HepG2 (cell line): ENCODE data around the gene GLIS2. TPM values are rescaled to one million over a fixed set of nuclear protein-coding genes. Genes with fewer than 3 reads are reported as not detected.

ENCODE experiments used
- AGO1 ChIP-seq: fragments of 200-400 bp; formaldehyde crosslinking; IDR thresholded peaks from 2 replicates; pipeline ENCODE4 v1.6.1; 2017; ENCODE audit warnings: mild to moderate bottlenecking, low read depth, low read length, moderate library complexity; ENCODE audit not compliant: poor library complexity, severe bottlenecking
- ARNT ChIP-seq: fragments of 450-650 bp; IDR thresholded peaks from 2 replicates; pipeline ENCODE4 v1.6.1; 2017
- ARNT2 ChIP-seq: sonication (generic); formaldehyde crosslinking; IDR thresholded peaks from 2 replicates; pipeline ENCODE4 v1.8.0; 2022; ENCODE audit warnings: mild to moderate bottlenecking, low read depth, missing genetic modification reagents, moderate library complexity
- BRD4 ChIP-seq: sonication (generic); formaldehyde crosslinking; IDR thresholded peaks from 2 replicates; pipeline ENCODE4 v1.4.0; 2020; ENCODE audit warnings: missing genetic modification reagents
- FOXP4 ChIP-seq: sonication (generic); formaldehyde crosslinking; IDR thresholded peaks from 2 replicates; pipeline ENCODE4 v1.4.0; 2020; ENCODE audit warnings: missing genetic modification reagents
- HNF1B ChIP-seq: sonication (generic); formaldehyde crosslinking; IDR thresholded peaks from 2 replicates; pipeline ENCODE4 v1.5.1; 2020; ENCODE audit warnings: mild to moderate bottlenecking, moderate library complexity, missing genetic modification reagents
- HNRNPL ChIP-seq: fragments of 200-400 bp; formaldehyde crosslinking; IDR thresholded peaks from 2 replicates; pipeline ENCODE4 v1.6.1; 2017; ENCODE audit warnings: mild to moderate bottlenecking, low read depth, low read length
- LCORL ChIP-seq, 2 experiments: fragments of 450-650 bp in 1 of 2; sonication (generic) in 1 of 2; formaldehyde crosslinking in 1 of 2; IDR thresholded peaks; 2 replicates each; pipeline versions ENCODE4 v1.5.0 to v1.6.1; 2017 to 2020; ENCODE audit warnings: antibody characterized with exemption in 1 of 2, missing genetic modification reagents in 1 of 2
- MEIS1 ChIP-seq: sonication (generic); formaldehyde crosslinking; IDR thresholded peaks from 2 replicates; pipeline ENCODE4 v1.9.0; 2021; ENCODE audit warnings: mild to moderate bottlenecking, missing genetic modification reagents, moderate library complexity, borderline replicate concordance
- MIXL1 ChIP-seq: IDR thresholded peaks from 2 replicates; pipeline ENCODE4 v1.6.1; 2016
- MTF1 ChIP-seq: sonication (generic); formaldehyde crosslinking; IDR thresholded peaks from 2 replicates; pipeline ENCODE4 v1.5.0; 2020; ENCODE audit warnings: missing genetic modification reagents
- RBFOX2 ChIP-seq: fragments of 200-400 bp; formaldehyde crosslinking; IDR thresholded peaks from 2 replicates; pipeline ENCODE4 v1.6.1; 2017; ENCODE audit warnings: low read depth, mild to moderate bottlenecking, low read length
- SIN3A ChIP-seq: IDR thresholded peaks from 2 replicates; pipeline ENCODE4 v1.6.1; 2011; ENCODE audit warnings: low read depth, mild to moderate bottlenecking, control low read depth, low read length, borderline replicate concordance
- SMAD1 ChIP-seq: sonication (generic); formaldehyde crosslinking; IDR thresholded peaks from 2 replicates; pipeline ENCODE4 v1.4.0; 2020; ENCODE audit warnings: missing genetic modification reagents, low read depth, mild to moderate bottlenecking, borderline replicate concordance
- SP5 ChIP-seq: IDR thresholded peaks from 2 replicates; pipeline ENCODE4 v1.6.1; 2016; ENCODE audit warnings: low read depth, borderline replicate concordance
- TMF1 ChIP-seq: sonication (generic); formaldehyde crosslinking; IDR thresholded peaks from 2 replicates; pipeline ENCODE4 v1.8.1; 2022; ENCODE audit warnings: low read depth, missing genetic modification reagents
- ZFP90 ChIP-seq: sonication (generic); formaldehyde crosslinking; IDR thresholded peaks from 2 replicates; pipeline ENCODE4 v1.8.0; 2022; ENCODE audit warnings: missing genetic modification reagents, mild to moderate bottlenecking, inconsistent platforms, borderline replicate concordance
- ZFX ChIP-seq: sonication (generic); formaldehyde crosslinking; IDR thresholded peaks from 2 replicates; pipeline ENCODE4 v1.4.0; 2020; ENCODE audit warnings: mild to moderate bottlenecking, low read depth, missing genetic modification reagents, moderate library complexity
- ZNF281 ChIP-seq: sonication (generic); formaldehyde crosslinking; IDR thresholded peaks from 2 replicates; pipeline ENCODE4 v1.4.0; 2020; ENCODE audit warnings: missing genetic modification reagents, borderline replicate concordance
- ZNF335 ChIP-seq: sonication (generic); formaldehyde crosslinking; IDR thresholded peaks from 2 replicates; pipeline ENCODE4 v1.4.0; 2020; ENCODE audit warnings: missing genetic modification reagents
- ZNF746 ChIP-seq: sonication (generic); formaldehyde crosslinking; IDR thresholded peaks from 2 replicates; pipeline ENCODE4 v1.8.0; 2022; ENCODE audit warnings: mild to moderate bottlenecking, missing genetic modification reagents
- polyA plus RNA-seq, 8 experiments: library from polyadenylated mRNA; depleted of rRNA in 3 of 8; stranded (reverse) in 7 of 8; unstranded in 1 of 8; fragments of >200 nt; fragmentation: Illumina TruSeq in 4 of 8; extraction: Trizol in 4 of 8; gene quantifications; 2 replicates each; pipeline versions ENCODE4 v1.2.1 to v1.2.3, GENCODE V29; 2011 to 2016; ENCODE audit warnings: low read depth in 4 of 8, missing spikeins in 1 of 8, mixed read lengths in 1 of 8; ENCODE audit not compliant: insufficient read depth in 1 of 8
- total RNA-seq, 5 experiments: library from RNA; depleted of rRNA; stranded (reverse); fragments of >200 nt; fragmentation: Illumina TruSeq; extraction: Trizol; gene quantifications; 2 replicates each; pipeline ENCODE4 v1.2.3, GENCODE V29; 2016; ENCODE audit warnings: low read depth in 1 of 5

GLIS2 gene
- total and polyA plus RNA-seq, 2 of the 13 experiments (the other 11 are each of a cell fraction or from before 2014, with no cell fraction given) = 0.28 to 0.29 TPM

- 0 out of 2 replicates have a peak, but pooled peaks have one; percentile 54 for TF ChIP-seq ARNT2 (CRISPR knock-in tag)
- TF ChIP-seq HNRNPL = peak; percentile 94
- peak; percentile 44; the same call in 1 of the 2 replicates for TF ChIP-seq SMAD1 (CRISPR knock-in tag)
- no peak for TF ChIP-seq MTF1 (CRISPR knock-in tag)
- TF ChIP-seq ARNT = no peak
- peak; percentile 27 for TF ChIP-seq AGO1
- TF ChIP-seq ZFP90 (CRISPR knock-in tag) = peak; percentile 20; the same call in 1 of the 2 replicates
- 0 out of 2 replicates have a peak, but pooled peaks have one; percentile 8 for TF ChIP-seq RBFOX2
- TF ChIP-seq ZNF335 (CRISPR knock-in tag) = peak; percentile 70; the same call in 1 of the 2 replicates
- TF ChIP-seq ZNF281 (CRISPR knock-in tag) = peak; percentile 92; the same call in 1 of the 2 replicates
- TF ChIP-seq HNF1B (CRISPR knock-in tag) = peak; percentile 67
- no peak for TF ChIP-seq LCORL (IDR thresholded peaks at IDR 0.05)
- TF ChIP-seq LCORL (CRISPR knock-in tag; IDR thresholded peaks at IDR 0.05) = peak; percentile 99
- 0 out of 2 replicates have a peak, but pooled peaks have one; percentile 28 for TF ChIP-seq TMF1 (CRISPR knock-in tag)
- TF ChIP-seq ZFX (CRISPR knock-in tag) = peak; percentile 78
- 0 out of 2 replicates have a peak, but pooled peaks have one; percentile 31 for TF ChIP-seq BRD4 (CRISPR knock-in tag)
- peak; percentile 72; the same call in 1 of the 2 replicates for TF ChIP-seq SIN3A
- TF ChIP-seq ZNF746 (CRISPR knock-in tag) = peak; percentile 77; the same call in 1 of the 2 replicates
- no peak for TF ChIP-seq MEIS1 (CRISPR knock-in tag)
- peak; percentile 78 for TF ChIP-seq FOXP4 (CRISPR knock-in tag)
- peak; percentile 30; the same call in 1 of the 2 replicates for TF ChIP-seq SP5 (CRISPR knock-in tag)
- peak; percentile 23; the same call in 1 of the 2 replicates for TF ChIP-seq MIXL1 (CRISPR knock-in tag)
Observed at GRCh38 chr16:4372578-4373355, 56.9 kb downstream of the GLIS2 start (continued).
